GM21529 (cell line): ENCODE results near the gene GCC2.
A peak's percentile ranks its signal among the peaks of the same experiment; 100 is the strongest.
"Not testable (repeated sequence)": the region's sequence is repeated elsewhere in the genome, so short reads cannot be mapped to it uniquely, and the experiment has no call there.

ENCODE experiments used
- ATAC-seq: cut with Tn5 transposase; IDR thresholded peaks from one replicate; pipeline ENCODE4 v1.9.1; 2021; ENCODE audit not compliant: unreplicated experiment

The GCC2 gene, protein sequence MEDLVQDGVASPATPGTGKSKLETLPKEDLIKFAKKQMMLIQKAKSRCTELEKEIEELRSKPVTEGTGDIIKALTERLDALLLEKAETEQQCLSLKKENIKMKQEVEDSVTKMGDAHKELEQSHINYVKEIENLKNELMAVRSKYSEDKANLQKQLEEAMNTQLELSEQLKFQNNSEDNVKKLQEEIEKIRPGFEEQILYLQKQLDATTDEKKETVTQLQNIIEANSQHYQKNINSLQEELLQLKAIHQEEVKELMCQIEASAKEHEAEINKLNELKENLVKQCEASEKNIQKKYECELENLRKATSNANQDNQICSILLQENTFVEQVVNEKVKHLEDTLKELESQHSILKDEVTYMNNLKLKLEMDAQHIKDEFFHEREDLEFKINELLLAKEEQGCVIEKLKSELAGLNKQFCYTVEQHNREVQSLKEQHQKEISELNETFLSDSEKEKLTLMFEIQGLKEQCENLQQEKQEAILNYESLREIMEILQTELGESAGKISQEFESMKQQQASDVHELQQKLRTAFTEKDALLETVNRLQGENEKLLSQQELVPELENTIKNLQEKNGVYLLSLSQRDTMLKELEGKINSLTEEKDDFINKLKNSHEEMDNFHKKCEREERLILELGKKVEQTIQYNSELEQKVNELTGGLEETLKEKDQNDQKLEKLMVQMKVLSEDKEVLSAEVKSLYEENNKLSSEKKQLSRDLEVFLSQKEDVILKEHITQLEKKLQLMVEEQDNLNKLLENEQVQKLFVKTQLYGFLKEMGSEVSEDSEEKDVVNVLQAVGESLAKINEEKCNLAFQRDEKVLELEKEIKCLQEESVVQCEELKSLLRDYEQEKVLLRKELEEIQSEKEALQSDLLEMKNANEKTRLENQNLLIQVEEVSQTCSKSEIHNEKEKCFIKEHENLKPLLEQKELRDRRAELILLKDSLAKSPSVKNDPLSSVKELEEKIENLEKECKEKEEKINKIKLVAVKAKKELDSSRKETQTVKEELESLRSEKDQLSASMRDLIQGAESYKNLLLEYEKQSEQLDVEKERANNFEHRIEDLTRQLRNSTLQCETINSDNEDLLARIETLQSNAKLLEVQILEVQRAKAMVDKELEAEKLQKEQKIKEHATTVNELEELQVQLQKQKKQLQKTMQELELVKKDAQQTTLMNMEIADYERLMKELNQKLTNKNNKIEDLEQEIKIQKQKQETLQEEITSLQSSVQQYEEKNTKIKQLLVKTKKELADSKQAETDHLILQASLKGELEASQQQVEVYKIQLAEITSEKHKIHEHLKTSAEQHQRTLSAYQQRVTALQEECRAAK (N-terminal part only)

DNA sequence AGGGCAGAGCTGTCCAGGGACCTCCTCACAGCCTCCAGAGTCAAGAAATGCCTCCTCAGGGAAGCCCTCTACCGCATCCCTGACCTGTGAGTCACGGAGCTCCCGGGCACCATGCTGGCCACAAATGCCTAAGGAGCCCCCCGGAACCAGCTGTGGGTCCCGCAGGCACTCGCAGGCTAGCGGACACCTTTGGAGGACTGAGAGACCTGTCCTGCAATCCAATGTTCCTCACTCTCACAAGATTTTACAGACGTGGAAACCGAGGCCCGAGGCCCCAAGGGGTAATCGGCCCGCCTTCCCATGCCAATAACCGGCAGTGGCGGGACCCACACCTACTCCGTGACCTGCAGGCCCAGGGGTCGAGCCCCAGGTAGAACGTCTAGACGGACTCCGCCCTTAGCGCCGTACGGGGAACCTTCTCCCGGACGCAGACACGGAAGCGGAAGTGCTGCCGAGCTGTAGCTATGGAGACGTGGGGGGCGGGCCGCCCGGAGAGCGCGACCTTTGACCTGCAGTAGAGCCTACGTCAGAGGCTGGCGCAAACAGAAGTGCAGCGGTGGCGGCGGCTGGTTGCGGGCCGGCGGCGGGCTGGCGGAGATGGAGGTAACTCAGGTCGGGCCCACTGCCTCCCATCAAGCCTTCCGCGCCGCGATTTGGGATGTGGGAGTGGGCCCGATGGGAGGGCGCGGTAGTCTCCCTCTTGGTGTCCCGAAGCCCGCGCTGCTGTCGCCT is at the start of gene GCC2:
TSS of gene GCC2 (plus strand) at position 529 of the 732 bp plus-strand sequence. CDS start at position 598, 69 bp downstream.
- ATAC-seq, result peak; percentile 99

DNA sequence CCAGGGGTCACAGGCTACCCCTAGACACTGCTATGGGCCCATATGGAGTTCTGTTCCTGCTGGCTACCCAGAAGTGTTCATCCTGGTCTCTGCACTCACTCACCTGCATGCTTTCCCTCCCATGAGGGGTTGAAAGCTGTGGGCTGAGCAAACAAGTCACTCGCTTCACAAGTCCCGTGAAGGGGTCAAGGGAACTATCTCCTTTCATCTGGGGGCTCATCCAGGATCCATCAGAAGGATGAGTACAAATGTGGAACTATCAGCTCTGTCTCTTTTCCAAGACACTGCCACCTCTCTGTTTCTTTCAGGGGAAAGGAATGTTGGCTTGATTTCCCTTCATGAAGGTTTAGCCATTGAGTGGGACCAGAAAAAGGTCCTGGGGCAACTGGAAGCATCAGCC is 49.5 kb upstream of the GCC2 start:
- ATAC-seq, result no peak

DNA sequence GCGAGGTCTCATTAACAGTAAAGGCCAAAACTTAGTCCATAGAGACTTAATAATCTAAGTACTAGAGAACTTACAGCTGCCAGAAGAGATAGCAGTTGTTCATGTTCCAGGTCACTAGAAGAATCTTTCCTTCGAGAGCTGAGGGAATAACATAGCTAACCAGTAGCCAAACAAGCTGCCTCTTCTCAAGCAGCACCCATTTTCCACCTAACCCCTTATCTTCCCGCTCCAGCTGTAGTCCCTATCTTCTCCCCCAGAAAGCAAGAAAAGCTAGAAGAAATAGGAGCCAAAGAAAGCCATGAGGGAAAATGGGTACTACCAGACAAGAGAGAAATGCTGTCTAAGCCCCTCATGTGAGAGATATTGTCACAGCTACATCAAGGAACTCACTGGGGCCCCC is 47.2 kb upstream of the GCC2 start:
- ATAC-seq, result no peak

DNA sequence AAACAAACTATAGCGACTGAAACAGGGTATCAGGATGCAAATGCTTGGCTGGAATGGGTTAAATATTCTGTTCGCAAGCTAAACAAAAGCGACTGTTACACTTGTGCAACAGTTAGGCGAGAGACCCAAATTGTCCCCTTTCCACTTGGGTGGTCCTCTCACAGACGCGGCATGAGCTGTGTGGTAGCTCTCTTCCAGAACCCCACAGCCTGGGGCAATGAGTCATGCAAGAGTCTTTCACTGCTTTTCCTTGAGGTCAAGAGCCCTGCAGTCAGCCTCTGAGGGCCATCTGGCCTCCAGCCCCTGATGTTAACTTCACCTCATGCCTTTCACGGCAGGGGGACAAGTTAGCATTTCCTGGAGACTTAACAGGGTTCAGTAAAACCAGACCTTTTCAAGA is 45.5 kb upstream of the GCC2 start:
- no peak for ATAC-seq

DNA sequence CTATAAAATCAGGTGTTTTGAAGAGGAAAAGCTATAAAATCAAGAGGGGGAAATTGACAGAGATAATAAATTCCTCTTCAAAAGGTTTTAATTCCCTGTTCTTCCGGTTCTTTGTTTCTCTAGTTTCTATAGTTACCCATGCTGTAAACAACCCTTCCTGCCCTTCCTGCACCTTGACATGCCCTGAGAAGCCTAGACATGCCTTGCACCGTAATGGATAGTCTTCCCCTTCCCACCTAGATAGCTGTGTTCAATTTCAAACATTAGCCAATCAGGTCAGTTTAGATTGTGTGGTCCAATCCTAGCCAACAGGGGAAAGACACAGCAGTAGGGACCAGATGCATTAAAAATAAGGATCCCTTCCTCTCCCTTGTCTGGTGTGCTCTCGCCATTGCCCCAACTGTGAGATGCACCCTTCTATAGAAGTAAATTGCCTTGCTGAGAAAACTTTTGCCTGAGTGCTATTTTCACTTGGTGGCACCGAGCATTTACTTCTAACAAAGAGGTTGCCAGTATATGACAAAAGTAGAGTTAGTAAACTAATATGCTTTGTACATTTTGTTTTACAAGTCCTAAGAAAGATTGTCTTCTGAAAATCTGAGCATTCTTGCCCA is 44.1 kb upstream of the GCC2 start:
- no peak for ATAC-seq

DNA sequence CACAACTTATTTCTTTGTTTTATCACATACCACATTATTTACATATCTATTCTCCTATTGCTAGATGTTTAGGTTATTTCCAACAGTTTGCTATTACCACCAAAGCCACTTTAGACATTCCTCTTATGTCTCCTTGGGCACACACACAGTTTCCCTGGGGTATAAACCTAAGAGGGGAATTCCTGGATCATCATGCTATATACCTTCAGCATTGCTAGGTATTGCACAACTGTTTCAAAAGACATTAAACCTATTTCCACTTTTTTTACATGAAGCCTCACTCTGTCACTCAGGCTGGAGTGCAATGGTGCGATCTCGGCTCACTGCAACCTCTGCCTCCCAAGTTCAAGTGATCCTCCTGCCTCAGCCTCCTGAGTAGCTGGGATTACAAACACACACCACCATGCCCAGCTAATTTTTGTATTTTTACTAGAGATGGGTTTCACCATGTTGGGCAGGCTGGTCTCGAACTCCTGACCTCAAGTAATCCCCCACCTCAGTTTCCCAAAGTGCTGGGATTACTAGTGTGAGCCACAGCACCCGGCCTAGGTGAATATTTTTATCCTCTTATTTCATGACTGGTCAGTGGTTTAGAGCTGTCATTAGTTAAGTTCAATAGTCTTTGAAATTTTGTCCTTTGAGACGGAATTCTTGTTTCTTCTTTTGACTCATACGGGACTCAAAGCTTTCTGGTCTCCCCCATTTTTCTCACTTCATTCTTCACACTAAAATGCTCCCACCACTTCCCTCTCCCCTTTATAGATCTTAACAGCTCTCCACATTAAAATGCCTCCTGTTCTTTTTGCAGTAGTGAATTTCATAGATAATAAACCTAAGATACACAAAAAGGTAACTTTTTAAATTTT is 40.9 kb upstream of the GCC2 start:
- no peak for ATAC-seq

DNA sequence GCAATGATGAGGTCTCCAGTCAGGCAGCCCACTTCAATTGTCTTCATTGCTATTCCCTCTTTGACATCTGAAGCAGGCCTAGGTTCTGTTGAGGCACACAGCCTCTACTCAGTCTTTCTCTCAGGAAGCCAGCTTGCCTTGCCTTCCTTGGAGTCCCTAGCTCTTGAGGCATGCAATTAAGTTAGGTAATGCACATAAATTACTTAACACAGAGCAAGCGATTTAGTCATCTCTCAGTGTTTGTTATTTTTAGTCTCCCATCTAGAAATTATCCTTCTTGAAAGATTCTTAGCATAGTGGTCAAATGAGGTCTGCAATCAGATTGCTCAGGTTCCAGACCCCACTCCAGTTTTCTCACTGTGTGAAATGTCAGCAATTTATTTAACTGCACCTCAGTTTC is 39.2 kb upstream of the GCC2 start:
- no peak for ATAC-seq

DNA sequence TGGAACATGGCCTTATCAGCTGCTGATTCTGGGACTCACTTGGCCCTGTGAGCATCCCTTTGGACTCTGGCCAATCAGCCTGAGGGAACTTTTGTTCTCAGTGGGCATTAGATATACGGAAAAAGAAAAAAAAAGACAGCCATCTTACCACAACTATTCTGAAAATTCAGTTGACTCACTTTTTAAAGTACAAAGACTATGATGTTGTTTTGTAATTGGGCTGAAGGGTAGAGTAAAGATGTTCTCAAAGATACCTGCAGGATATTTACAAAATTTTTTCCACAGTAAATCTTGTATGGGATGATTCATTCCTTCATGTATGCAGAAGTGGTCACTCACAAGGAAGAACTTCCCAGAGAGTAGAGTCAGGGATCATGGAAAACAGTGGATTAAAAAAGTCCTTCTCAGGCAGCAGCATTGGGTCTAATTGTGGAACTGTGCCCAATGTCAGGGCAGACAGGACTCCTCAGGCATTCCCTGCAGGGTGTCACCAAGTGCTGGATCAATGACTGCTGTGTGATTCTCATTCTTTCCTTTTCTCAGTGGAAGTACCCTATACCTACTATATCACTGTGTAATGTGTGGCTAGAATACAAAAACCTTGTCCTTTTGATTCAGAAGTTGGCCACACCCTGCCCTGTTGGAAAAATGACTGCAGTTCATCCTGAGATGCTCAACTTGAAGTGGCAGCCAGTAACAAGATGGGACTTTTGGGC is 35.9 kb upstream of the GCC2 start:
- ATAC-seq, result no peak

DNA sequence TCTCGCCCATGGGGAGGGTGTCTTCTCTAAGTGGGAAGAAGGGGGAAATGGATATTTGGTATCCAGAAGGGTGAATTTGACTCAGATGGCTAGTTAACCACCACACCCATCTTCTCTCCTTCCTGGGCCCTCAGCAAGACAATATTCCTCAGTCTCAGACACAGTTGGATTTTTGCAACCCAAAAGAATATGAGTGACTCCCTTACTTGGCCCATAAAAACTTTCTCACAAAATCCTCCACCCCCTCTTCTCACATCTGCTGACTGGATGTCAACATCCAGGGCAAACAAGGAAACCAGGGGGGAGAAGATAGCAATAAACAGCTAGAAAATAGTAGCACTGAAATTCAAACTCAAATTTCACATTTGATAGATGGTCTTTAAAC is 35.3 kb upstream of the GCC2 start:
- ATAC-seq, result no peak

DNA sequence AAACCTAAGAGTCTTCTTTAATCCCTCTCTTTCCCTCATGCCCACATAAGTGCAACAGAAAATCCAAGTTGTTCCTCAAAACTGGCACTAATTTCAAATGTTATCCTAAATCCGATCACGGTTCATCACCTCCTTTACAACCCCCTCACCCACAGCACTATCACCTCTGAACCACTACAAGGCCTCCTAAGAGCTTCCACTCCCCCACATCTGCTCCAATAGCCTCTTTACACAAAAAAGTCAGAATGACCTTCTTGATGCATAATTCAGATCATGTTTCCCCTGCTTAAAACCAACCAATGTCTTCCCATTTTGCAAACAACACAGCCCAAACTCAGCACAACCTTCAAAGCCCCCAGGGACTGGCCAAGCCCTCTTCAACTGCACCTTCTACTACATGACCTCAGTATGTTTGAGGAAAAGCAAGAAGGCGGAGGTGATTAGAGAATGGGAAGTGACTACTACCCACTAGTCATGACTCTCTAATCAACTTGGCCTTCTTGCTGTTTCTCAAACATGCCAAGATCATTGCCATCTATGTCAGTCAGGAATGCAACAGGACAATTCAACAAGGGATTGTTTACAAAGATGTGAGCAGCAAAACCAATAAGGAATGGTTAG is 34.6 kb upstream of the GCC2 start:
- ATAC-seq, result no peak

DNA sequence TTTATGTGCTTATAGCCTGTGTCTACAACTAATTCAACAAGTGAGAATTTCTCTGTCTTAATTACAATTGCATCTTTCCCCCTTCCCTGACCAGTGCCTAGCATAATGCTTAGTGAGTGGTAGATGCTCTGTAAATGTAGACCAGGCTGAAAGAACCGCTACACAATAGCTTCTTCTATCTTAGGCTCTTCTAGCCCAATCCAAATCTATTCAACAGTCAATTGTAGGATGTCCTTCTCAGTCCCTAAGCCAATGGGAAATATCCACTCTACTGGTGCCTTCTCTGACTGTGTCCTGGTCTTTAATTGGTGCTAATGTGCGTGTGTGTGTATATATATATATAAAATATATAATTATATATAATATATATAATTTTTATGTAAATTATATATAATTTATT is 34.1 kb upstream of the GCC2 start:
- ATAC-seq, result no peak

DNA sequence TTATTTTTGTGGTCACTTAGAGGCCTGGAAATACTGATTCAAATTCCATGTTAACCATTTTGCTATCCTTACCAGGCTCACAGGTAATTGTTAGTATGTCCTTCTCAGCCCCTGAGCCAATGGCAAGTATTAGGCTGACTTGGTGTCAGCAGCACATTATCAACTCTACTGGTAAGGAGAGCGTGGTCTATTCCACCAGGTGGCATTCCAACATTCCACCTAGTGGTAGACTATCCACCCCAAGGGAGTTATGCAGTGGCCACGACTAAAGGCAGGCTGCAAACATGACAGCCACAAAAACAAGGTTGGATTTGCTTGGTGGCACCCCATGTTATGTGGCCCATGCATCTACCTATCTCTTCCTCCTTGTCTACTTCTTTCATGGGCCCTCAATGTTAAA is 31.8 kb upstream of the GCC2 start:
- ATAC-seq, result peak; percentile 63

DNA sequence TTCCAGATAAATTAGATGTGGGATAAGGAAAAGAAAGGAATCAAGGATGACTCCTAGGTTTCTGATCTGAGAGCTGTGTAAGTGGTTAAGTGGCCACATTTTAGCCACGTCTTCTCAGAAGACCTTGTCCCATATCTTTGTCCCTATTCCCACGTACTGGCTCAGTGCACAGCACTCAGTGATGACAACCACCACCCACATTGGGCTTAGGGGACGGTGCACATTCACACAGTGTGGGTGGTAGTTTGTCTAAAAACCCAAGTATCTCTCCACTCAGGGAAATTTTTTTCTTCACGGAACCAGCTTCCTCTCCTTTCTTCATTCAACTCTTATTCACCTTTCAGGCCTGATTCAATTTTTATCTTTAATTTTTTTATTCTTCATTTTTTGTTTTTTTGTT is 30.6 kb upstream of the GCC2 start:
- no peak for ATAC-seq

DNA sequence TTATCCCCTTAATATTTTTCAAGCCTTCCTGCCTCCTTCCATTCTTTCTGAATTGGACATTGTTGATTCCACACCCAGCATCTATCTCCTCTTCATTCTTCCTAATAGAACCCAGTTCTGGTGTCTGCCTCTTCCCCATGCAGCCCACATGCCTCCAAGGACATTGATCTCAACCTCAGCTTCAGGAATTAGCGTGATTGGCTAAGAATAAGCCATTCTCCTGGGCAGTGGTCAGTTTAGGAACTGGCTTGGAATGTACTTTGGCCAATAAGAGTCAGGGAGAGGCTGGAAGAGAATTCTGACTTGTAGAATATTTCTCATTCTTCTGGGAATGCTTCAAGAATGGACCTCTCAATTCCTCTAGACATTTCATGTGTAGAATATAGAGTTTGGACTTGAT is 25.9 kb upstream of the GCC2 start:
- ATAC-seq, result no peak

DNA sequence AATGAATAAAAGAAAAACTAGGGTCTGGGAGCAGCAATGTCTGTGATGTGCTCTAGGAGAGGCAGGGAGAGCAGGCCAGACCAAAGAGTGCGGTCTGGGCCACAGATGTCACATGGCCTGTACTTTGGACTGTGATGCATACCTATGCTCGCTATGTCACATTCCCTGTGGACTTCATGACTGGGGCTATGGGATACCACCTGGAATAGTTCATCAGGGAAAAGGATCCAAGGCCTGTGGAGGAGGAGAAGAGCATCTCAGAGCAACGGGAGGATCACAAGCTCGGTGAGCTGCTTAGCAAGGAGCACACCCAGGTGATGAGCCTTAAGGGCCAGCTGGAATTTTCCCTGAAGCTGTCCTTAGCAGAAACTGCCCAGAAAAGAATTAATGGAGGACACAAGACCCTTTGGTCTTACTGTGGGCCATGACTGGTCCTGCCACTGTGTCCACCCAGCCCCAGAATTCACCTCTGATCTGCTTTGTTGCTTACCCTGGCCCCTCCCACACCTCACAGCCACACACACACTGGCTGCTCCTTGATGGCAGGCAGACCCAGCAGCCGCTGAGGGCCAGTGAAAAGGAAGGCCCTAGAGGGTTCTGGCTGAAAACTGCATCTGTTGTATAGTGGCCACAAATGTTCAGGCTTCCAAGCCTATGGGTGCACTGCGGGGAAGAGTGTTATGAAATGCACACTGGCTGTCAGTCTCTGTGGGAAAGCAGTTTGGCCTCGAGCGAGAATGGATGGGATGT is 25.3 kb upstream of the GCC2 start:
- ATAC-seq, result no peak

DNA sequence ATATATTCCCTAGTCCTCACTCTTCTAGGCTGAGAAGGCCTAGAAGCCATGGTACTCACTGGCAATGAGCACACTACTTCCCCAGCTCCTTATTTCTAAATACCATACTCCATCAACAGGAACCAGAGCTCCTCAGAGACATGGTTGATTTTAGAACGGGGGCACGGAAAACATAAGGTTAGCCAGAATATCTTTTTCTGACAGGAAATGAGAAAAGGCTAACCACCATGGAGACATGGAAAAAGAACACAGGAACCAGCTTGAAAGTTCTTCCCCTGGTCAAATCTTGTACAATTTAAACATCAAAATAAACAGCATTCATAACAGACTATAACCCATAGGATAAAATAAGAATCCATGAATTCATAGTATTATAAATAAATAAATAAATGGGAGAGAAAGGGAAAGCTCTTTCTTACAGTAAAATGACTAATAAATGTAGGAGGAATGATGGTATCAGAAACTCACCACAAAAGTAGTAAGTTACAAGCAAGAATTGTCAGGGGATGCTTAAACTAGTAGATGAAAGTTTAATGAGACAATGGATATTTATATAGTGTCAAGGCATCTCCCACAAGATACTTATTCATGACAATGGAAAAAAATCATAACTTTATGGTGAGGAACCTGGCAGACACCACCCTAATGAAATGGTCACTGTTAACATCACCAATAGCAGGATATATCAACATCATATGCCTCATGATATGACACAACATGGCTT is 20.6 kb upstream of the GCC2 start:
- no peak for ATAC-seq

DNA sequence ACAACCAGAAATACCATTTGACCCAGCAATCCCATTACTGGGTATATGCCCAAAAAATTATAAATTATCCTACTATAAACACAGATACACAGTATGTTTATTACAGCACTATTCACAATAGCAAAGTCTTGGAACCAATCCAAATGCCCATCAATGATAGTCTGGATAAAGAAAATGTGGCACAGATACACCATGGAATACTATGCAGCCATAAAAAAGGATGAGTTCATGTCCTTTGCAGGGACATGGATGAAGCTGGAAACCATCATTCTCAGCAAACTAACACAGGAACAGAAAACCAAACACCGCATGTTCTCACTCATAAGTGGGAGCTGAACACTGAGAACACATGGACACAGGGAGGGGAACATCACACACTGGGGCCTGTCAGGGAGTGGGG is 13.4 kb upstream of the GCC2 start:
- ATAC-seq, result not testable (repeated sequence)
